Measurements from ENCODE around the gene ZBTB7C.

DNA sequence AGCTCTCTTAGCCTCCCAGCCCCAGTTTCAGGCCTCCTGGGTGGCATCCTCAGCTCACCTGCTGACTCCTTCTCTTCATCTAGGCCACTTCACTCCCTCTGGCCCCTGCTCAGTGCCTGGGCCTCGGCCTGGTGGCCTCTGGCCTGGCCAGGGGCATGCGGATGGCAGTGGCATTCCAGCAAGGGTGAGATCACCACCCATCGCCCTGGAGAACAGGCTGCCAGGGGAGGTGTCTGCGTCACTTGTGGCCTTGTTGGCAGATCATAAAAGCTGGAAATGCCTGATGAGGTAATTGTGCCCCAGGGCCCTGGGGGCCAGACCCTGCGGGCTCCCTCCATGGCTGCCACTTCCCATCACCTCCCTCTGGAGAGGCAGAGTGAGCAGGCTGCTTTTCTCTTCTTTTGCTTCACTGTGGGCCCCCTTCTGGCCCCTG lies 406.2 kb downstream of the ZBTB7C start:
- TF ChIP-seq CTCF (conservative IDR thresholded peaks at IDR 0.05 in 1 of 2, IDR thresholded peaks at IDR 0.05 in 1 of 2; ENCODE audit: extremely low read depth in 1 of 2, insufficient read depth in 1 of 2, low read depth in 1 of 2, low read length in 2 of 2) (no peak), EZH2 (IDR thresholded peaks at IDR 0.05; ENCODE audit: borderline replicate concordance, low read length) (no peak)

Measured in mammary epithelial cell (primary cell).